DOHH2 (cell line): ENCODE measurements around the gene PARD6B.
A peak's percentile ranks its signal among the peaks of the same experiment; 100 is the strongest.

Experiments used
- H3F3A ChIP-seq: fragments of 200-600 bp; sonication (generic), shearing (Covaris generic); 2 replicates; pipeline ENCODE4 v1.6.0; 2016; ENCODE audit warnings: antibody characterized with exemption, mild to moderate bottlenecking; ENCODE audit not compliant: control insufficient read depth, insufficient read depth
- H3K27ac ChIP-seq: fragments of 200-600 bp; sonication (generic); 2 replicates; pipeline ENCODE4 v1.5.1; 2014; ENCODE audit warnings: low read depth, mild to moderate bottlenecking, low read length, moderate library complexity
- H3K27me3 ChIP-seq: fragments of 200-600 bp; sonication (generic); 2 replicates; pipeline ENCODE4 v1.6.1; 2014; ENCODE audit warnings: mild to moderate bottlenecking, low read length, mixed read lengths; ENCODE audit not compliant: control insufficient read depth
- H3K36me3 ChIP-seq: fragments of 200-600 bp; sonication (generic); 2 replicates; pipeline ENCODE4 v1.6.1; 2014; ENCODE audit warnings: mild to moderate bottlenecking, low read length, moderate library complexity, mixed read lengths; ENCODE audit not compliant: control insufficient read depth
- H3K4me1 ChIP-seq: fragments of 200-600 bp; sonication (generic); 2 replicates; pipeline ENCODE4 v1.6.1; 2014; ENCODE audit warnings: mild to moderate bottlenecking, low read length, mixed read lengths; ENCODE audit not compliant: control insufficient read depth
- H3K4me2 ChIP-seq: fragments of 200-600 bp; sonication (generic); 2 replicates; pipeline ENCODE4 v1.6.0; 2014; ENCODE audit warnings: mild to moderate bottlenecking, low read length, moderate library complexity
- H3K4me3 ChIP-seq: fragments of 200-600 bp; sonication (generic); 2 replicates; pipeline ENCODE4 v1.5.1; 2014; ENCODE audit warnings: mild to moderate bottlenecking, low read length, mixed read lengths
- H3K79me2 ChIP-seq: fragments of 200-600 bp; sonication (generic); 2 replicates; pipeline ENCODE4 v1.6.1; 2014; ENCODE audit warnings: mild to moderate bottlenecking, low read length, mixed read lengths; ENCODE audit not compliant: control insufficient read depth
- H3K9me2 ChIP-seq: fragments of 200-600 bp; sonication (generic); replicated peaks from 2 replicates; pipeline ENCODE4 v1.6.1; 2014; ENCODE audit warnings: mild to moderate bottlenecking, low read length, mixed read lengths; ENCODE audit not compliant: control insufficient read depth
- H3K9me3 ChIP-seq: fragments of 200-600 bp; sonication (generic); 2 replicates; pipeline ENCODE4 v1.6.1; 2014; ENCODE audit warnings: antibody characterized with exemption, low read length, mixed read lengths; ENCODE audit not compliant: control insufficient read depth, insufficient read depth
- H4K20me1 ChIP-seq: fragments of 200-600 bp; sonication (generic); 2 replicates; pipeline ENCODE4 v1.6.0; 2014; ENCODE audit warnings: low read depth, mild to moderate bottlenecking, antibody characterized with exemption, low read length, moderate library complexity; ENCODE audit not compliant: control insufficient read depth, insufficient read depth
- EZH2phosphoT487 ChIP-seq: fragments of 200-600 bp; sonication (generic); IDR thresholded peaks from 2 replicates; pipeline ENCODE4 v1.6.1; 2017; ENCODE audit warnings: borderline replicate concordance, mild to moderate bottlenecking, antibody characterized with exemption, low read length, moderate library complexity, mixed read lengths
- TF ChIP-seq, protein P1 (sequence below): fragments of 200-600 bp; sonication (generic); IDR thresholded peaks from one replicate; pipeline ENCODE4 v1.5.1; 2014; ENCODE audit warnings: antibody characterized with exemption, mild to moderate bottlenecking, low read depth, low read length; ENCODE audit not compliant: poor library complexity, severe bottlenecking

The PARD6B gene

DNA sequence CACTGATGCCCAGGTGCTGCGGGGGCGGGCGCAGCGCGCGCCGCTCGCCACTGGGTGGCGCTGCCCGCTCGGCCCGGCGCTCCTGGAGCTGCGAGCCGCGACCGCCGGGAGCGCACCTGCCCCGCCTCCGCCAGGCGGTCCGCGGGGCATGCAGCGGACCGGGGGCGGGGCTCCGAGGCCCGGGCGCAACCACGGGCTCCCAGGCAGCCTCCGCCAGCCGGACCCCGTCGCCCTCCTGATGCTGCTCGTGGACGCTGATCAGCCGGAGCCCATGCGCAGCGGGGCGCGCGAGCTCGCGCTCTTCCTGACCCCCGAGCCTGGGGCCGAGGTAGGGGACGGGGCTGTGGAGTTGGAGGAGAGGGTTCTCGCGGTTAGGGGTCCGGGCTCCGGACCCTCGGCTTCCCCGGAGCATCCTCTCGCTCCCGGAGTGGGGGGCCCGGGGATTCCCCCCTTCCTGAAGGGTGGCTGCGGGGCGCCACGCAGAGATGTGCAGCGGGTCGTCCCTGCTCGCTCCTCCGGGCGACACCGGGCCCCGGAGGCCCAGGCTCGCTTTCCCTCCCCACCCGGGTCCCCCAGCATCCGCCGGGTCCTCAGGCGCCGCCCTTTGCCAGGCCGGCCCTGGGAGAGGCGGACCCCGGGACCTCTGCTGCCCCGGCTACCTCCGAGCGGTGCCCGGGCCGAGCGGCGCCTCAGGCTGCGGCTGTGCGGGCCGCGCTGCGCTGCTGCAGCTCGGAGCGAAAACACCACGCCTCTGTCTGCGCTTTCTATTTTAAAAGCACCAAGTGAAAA, 63.7 kb downstream of the PARD6B start, which contains the start of gene BCAS4:
BCAS4 (plus strand) TSS at position 216 of the 789 bp plus-strand sequence; CDS start at position 239, 23 bp downstream.
- H3K27me3 ChIP-seq: no peaks in the 10 kb centered on the region
- H3K79me2 ChIP-seq: peaks cover 51% of the 10 kb centered on the region
- H4K20me1 ChIP-seq: no peaks in the 10 kb centered on the region
- no peaks in the 10 kb centered on the region for H3K9me3 ChIP-seq
- peaks cover 37% of the 10 kb centered on the region for H3F3A ChIP-seq
- TF ChIP-seq, protein P1, sequence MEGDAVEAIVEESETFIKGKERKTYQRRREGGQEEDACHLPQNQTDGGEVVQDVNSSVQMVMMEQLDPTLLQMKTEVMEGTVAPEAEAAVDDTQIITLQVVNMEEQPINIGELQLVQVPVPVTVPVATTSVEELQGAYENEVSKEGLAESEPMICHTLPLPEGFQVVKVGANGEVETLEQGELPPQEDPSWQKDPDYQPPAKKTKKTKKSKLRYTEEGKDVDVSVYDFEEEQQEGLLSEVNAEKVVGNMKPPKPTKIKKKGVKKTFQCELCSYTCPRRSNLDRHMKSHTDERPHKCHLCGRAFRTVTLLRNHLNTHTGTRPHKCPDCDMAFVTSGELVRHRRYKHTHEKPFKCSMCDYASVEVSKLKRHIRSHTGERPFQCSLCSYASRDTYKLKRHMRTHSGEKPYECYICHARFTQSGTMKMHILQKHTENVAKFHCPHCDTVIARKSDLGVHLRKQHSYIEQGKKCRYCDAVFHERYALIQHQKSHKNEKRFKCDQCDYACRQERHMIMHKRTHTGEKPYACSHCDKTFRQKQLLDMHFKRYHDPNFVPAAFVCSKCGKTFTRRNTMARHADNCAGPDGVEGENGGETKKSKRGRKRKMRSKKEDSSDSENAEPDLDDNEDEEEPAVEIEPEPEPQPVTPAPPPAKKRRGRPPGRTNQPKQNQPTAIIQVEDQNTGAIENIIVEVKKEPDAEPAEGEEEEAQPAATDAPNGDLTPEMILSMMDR: peak; percentile 54
- no peak for TF ChIP-seq EZH2phosphoT487
- H3K9me2 ChIP-seq: no peaks in the 10 kb centered on the region
- peak within 1 kb of the TSS; percentile 87 for H3K4me2 ChIP-seq
- peak within 1 kb of the TSS; percentile 96 for H3K4me3 ChIP-seq
- peaks cover 45% of the 10 kb centered on the region for H3K36me3 ChIP-seq
- H3K4me1 ChIP-seq: peaks cover 67% of the 10 kb centered on the region
- H3K27ac ChIP-seq: peak within 1 kb of the TSS; percentile 92

DNA sequence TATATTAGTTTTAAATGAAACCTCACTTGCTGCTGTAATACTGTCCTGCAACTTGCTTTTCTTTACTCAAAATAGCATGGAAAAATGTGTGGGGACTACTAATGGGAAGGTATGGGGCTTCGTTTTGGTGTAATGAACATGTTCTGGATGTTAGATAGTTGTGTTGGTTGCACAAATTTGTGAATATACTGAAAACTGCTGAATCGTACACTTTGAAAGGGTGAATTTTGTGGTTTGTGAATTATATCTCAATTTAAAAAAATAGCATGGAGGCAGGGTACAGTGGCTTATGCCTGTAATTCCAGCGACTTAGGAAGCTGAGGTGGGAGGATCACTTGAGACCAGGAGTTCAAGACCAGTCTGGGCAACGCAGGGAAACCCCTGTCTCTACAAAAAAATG, 65.8 kb downstream of the PARD6B start:
- Histone ChIP-seq H3K4me2 (peak overlapping the region; percentile 92), H3K4me3 (peak overlapping the region; percentile 71), H3K36me3 (peaks cover 66% of the 10 kb centered on the region), H3K9me3 (no peaks in the 10 kb centered on the region), H3K27ac (peak overlapping the region; percentile 95), H3F3A (peaks cover 51% of the 10 kb centered on the region), H3K4me1 (peaks cover 75% of the 10 kb centered on the region), H3K27me3 (no peaks in the 10 kb centered on the region), H4K20me1 (no peaks in the 10 kb centered on the region), H3K9me2 (no peaks in the 10 kb centered on the region), H3K79me2 (peaks cover 72% of the 10 kb centered on the region)
- TF ChIP-seq, protein P1: no peak
- TF ChIP-seq EZH2phosphoT487: no peak

DNA sequence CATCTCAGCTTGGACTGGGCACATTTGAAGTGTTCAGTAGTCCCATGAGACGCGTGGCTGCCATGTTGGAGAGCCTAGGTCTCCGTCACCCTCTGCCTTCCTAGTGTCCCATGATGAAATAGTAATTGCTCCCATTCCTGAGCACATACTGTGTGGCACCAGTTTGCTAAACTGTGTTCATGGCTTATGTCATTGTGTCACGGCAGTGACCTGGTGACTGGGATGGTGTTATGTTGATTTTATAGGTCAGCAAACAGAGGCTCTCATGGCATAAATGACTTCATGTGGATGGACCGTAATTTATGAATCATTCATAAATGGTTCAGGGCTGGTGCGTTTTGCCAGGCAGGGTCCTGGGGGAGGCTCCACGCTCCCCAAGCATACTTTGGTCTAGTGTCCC, 67.3 kb downstream of the PARD6B start:
- Histone ChIP-seq H3K79me2 (peaks cover 87% of the 10 kb centered on the region), H3K4me3 (peak overlapping the region; percentile 71), H3K9me2 (no peaks in the 10 kb centered on the region), H3K4me2 (peak overlapping the region; percentile 92), H3K27me3 (no peaks in the 10 kb centered on the region), H3F3A (peaks cover 57% of the 10 kb centered on the region), H3K9me3 (no peaks in the 10 kb centered on the region), H3K27ac (peak overlapping the region; percentile 95), H3K4me1 (peaks cover 80% of the 10 kb centered on the region), H4K20me1 (no peaks in the 10 kb centered on the region), H3K36me3 (peaks cover 78% of the 10 kb centered on the region)
- TF ChIP-seq, protein P1: no peak
- TF ChIP-seq EZH2phosphoT487: no peak
